AG04449 (cell line): ENCODE results near the gene TMEM82.

Experiments
- CTCF ChIA-PET: fragments of 350-600 bp; formaldehyde crosslinking; extraction: SDS; loops from one replicate; lab custom pipeline; 2021; ENCODE audit warnings: antibody characterized with exemption; lab: Yijun Ruan, JAX
- POLR2A ChIA-PET: fragments of 400-600, 350-600 bp; formaldehyde crosslinking; extraction: SDS; loops from one replicate; lab custom pipeline; 2020; ENCODE audit warnings: antibody characterized with exemption, inconsistent platforms; lab: Yijun Ruan, JAX
- DNase-seq: peaks from one replicate; pipeline ENCODE4 v3.0.0-alpha.2; 2010; ENCODE audit warnings: low read depth, low spot score
- H3K4me3 ChIP-seq: 2 replicates; pipeline ENCODE4 v1.5.1; 2011; ENCODE audit warnings: low read depth, mild to moderate bottlenecking, control low read depth, low read length
- CTCF ChIP-seq: IDR thresholded peaks from one replicate; pipeline ENCODE4 v1.5.1; 2011; ENCODE audit warnings: mild to moderate bottlenecking, moderate library complexity, low read length, control low read depth, inconsistent platforms; ENCODE audit not compliant: insufficient read depth; ENCODE audit errors: missing control alignments

TMEM82 gene

GRCh38 chr1:15796086-15796462 is 53.8 kb downstream of the TMEM82 start:
- no peak for TF ChIP-seq CTCF
- POLR2A ChIA-PET = interaction anchor here (0.8 to 1.6 kb wide), 3 partner anchors 38 to 154 kb away, joined by 4 to 6 read pairs (median 5); no protein-coding TSS in a partner anchor
- no peak overlapping the region for H3K4me3 ChIP-seq
- CTCF ChIA-PET = interaction anchor here (0.7 to 4.8 kb wide), 11 partner anchors 8 to 212 kb away, joined by 3 to 55 read pairs (median 4); no protein-coding TSS in a partner anchor
- no peak for DNase-seq
